Gastrocnemius medialis (tissue), 4 donors: ENCODE measurements around the gene OTUD7B. TPM values are rescaled to one million over a fixed set of nuclear protein-coding genes. Genes with fewer than 3 reads are reported as not detected.

ENCODE experiments used
- ATAC-seq, 2 donors: fragments of 150-250 bp; one replicate each; pipeline ENCODE4 v1.9.1; 2016
- DNase-seq, 2 donors: peaks; one replicate each; pipeline ENCODE4 v3.0.0-alpha.2; 2019
- H3K27ac ChIP-seq, 4 donors: fragments of 200-600 bp; sonication (generic); 1 replicate in 1 of 4; 2 replicates in 3 of 4; pipeline ENCODE4 v1.5.1; 2016 to 2018; ENCODE audit warnings: mild to moderate bottlenecking in 2 of 4, moderate library complexity in 1 of 4
- H3K27me3 ChIP-seq, 3 donors: fragments of 200-600 bp; sonication (generic) in 2 of 3; 1 replicate in 1 of 3; 2 replicates in 2 of 3; pipeline versions ENCODE4 v1.5.1 to v1.6.0; 2016 to 2019; ENCODE audit warnings: mild to moderate bottlenecking in 1 of 3, moderate library complexity in 1 of 3
- H3K36me3 ChIP-seq, 2 donors: fragments of 200-600 bp; sonication (generic) in 1 of 2; one replicate each; pipeline ENCODE4 v1.5.1; 2017 to 2018
- H3K4me1 ChIP-seq, 2 donors: fragments of 200-600 bp; sonication (generic) in 1 of 2; one replicate each; pipeline ENCODE4 v1.5.1; 2016 to 2017; ENCODE audit warnings: mild to moderate bottlenecking in 2 of 2
- H3K4me3 ChIP-seq, 4 donors: fragments of 200-600 bp; sonication (generic) in 3 of 4; 1 replicate in 1 of 4; 2 replicates in 3 of 4; pipeline ENCODE4 v1.5.1; 2016 to 2019; ENCODE audit warnings: mild to moderate bottlenecking in 2 of 4
- H3K9me3 ChIP-seq, 3 donors: fragments of 200-600 bp; sonication (generic) in 2 of 3; 1 replicate in 1 of 3; 2 replicates in 2 of 3; pipeline ENCODE4 v1.5.1; 2016 to 2019
- POLR2A ChIP-seq, 2 donors: fragments of 450-650 bp; IDR thresholded peaks; one replicate each; pipeline ENCODE4 v1.6.1; 2017; ENCODE audit warnings: antibody characterized with exemption in 2 of 2, mild to moderate bottlenecking in 2 of 2, moderate library complexity in 2 of 2
- in situ Hi-C, 4 donors: fragments of 200-750 bp; cut with MboI; loops; one replicate each; pipeline versions ENCODE4 v1.15.0 to v1.8.0; 2017; ENCODE audit warnings: low sequenced_read_pairs in 4 of 4
- intact Hi-C: fragments of 100-400 bp; cut with DNase I; formaldehyde crosslinking; loops from one replicate; pipeline ENCODE4 v1.15.1; 2023; ENCODE audit warnings: low total_unique reads
- total RNA-seq, 4 donors: library from RNA; depleted of rRNA; stranded (reverse); fragments of >200 nt; gene quantifications; one replicate each; pipeline versions ENCODE4 v1.1.0 to v1.2.3, GENCODE V29; 2016
- TF ChIP-seq, protein P1 (sequence below), 5 experiments: fragments of 450-650 bp in 3 of 5; fragments of 200-600 bp in 2 of 5; sonication (generic) in 2 of 5; IDR thresholded peaks in 4 of 5; conservative IDR thresholded peaks in 1 of 5; 1 replicate in 4 of 5; 2 replicates in 1 of 5; pipeline ENCODE4 v1.5.1; 2016 to 2019; ENCODE audit warnings: antibody characterized with exemption in 5 of 5, mild to moderate bottlenecking in 3 of 5, moderate library complexity in 3 of 5

OTUD7B gene
- total RNA-seq, 4 donors from 2014 or later, result 27.2 to 51.3 (median 43.6) TPM

DNA sequence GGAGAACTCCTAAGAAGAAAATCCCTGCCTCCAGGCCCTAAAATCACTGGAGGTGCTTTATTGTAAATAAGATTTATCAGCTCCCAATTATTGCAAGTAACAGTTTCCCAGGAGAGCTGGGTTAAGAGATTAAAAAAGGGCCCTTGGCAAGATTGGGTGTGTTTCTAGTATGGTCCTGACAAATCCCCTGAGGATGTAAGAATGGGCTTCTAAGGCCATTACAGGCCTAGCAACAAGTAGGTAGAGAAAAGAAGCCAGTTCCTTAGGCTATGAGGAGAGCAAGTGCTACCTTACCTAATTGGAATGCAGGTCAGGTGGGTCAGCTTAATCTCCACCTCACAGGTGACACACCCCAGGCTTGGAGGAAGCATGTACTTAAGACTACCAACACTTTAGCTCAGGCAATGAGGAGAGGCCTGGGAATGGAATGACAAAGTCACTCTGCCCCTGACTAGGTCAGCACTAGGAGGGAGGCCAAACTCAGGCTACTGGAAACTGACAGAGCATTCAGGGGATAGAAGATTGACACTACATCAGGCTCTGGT lies 6.8 kb upstream of the OTUD7B start:
- H3K36me3 ChIP-seq, result no peaks in the 10 kb centered on the region
- intact Hi-C loops (no loop called here), in situ Hi-C loops (no loop called here)
- H3K9me3 ChIP-seq, result no peaks in the 10 kb centered on the region
- no peaks in the 10 kb centered on the region for H3K27me3 ChIP-seq
- H3K4me3 ChIP-seq, result no peak overlapping the region
- TF ChIP-seq POLR2A (IDR thresholded peaks at IDR 0.05), result no peak
- TF ChIP-seq, protein P1, sequence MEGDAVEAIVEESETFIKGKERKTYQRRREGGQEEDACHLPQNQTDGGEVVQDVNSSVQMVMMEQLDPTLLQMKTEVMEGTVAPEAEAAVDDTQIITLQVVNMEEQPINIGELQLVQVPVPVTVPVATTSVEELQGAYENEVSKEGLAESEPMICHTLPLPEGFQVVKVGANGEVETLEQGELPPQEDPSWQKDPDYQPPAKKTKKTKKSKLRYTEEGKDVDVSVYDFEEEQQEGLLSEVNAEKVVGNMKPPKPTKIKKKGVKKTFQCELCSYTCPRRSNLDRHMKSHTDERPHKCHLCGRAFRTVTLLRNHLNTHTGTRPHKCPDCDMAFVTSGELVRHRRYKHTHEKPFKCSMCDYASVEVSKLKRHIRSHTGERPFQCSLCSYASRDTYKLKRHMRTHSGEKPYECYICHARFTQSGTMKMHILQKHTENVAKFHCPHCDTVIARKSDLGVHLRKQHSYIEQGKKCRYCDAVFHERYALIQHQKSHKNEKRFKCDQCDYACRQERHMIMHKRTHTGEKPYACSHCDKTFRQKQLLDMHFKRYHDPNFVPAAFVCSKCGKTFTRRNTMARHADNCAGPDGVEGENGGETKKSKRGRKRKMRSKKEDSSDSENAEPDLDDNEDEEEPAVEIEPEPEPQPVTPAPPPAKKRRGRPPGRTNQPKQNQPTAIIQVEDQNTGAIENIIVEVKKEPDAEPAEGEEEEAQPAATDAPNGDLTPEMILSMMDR (IDR thresholded peaks at IDR 0.05 in 4 of 5, conservative IDR thresholded peaks at IDR 0.05 in 1 of 5), result no peak
- no peak overlapping the region for H3K27ac ChIP-seq
- ATAC-seq (no peak), DNase-seq (no peak)
- peaks cover 9 to 10% of the 10 kb centered on the region in 2 donors for H3K4me1 ChIP-seq

DNA sequence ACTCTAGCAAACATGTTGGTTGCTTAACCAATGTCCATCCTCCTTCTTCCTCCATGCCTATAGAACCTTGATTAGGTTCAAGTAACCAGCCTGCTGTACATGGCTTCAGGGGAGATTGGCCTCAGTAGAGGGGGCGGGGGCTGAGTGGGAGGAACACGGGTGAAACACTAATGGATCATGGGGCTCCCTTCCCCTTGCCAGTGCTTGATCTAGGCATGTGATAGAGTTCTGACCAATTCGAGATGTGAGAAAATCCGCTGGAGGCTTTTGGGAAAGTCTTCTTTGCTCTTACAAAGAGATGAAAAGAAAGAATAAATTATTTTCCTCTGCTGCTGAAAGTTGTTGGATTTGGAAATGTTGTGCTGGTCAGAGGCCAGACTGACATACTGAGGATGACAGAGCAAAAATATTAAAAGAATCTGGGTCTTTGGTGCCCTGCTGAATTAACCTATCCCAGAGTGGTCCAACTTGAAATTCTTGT lies 5.2 kb upstream of the OTUD7B start:
- DNase-seq (no peak), ATAC-seq (no peak)
- Histone ChIP-seq H3K9me3 (no peaks in the 10 kb centered on the region), H3K27ac (no peak overlapping the region), H3K36me3 (no peaks in the 10 kb centered on the region), H3K27me3 (no peaks in the 10 kb centered on the region), H3K4me1 (peaks cover 2 to 6% of the 10 kb centered on the region in 2 donors), H3K4me3 (no peak overlapping the region)
- in situ Hi-C loops, result no loop called here
- TF ChIP-seq, protein P1 (IDR thresholded peaks at IDR 0.05 in 4 of 5, conservative IDR thresholded peaks at IDR 0.05 in 1 of 5), result no peak
- no peak for TF ChIP-seq POLR2A (IDR thresholded peaks at IDR 0.05)
- intact Hi-C loops, result no loop called here

DNA sequence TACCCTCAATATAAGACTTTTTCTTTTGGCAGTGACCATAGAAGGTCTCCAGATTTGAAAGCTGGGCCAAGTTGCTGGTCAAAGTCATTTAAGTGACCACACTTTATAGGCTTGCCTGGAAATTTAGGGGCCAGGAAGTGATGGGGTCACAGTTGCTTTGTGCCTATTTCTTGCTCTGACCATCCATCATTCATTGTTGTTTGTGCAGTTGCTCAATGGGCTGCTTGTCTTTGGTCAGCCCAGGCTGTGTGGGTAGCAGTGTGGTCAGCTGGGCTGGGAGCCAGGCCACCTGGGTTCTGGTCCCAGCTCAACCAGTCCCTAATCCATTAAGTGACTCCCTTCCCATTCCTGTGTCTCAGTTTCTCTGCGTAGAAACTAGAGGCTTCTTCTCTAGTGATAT lies 2.1 kb upstream of the OTUD7B start:
- DNase-seq (no peak), ATAC-seq (no peak)
- no peaks in the 10 kb centered on the region for H3K27me3 ChIP-seq
- H3K9me3 ChIP-seq, result no peaks in the 10 kb centered on the region
- TF ChIP-seq POLR2A (IDR thresholded peaks at IDR 0.05), result no peak
- TF ChIP-seq, protein P1 (IDR thresholded peaks at IDR 0.05 in 4 of 5, conservative IDR thresholded peaks at IDR 0.05 in 1 of 5), result no peak
- no peaks in the 10 kb centered on the region for H3K36me3 ChIP-seq
- intact Hi-C loops, result loop anchor here (5.0 kb wide), 1 partner anchor 55 kb away; the partner anchor contains the start of gene VPS45
- H3K4me1 ChIP-seq, result peaks cover 16 to 23% of the 10 kb centered on the region in 2 donors
- in situ Hi-C loops, result no loop called here
- no peak overlapping the region for H3K27ac ChIP-seq
- H3K4me3 ChIP-seq, result no peak overlapping the region

DNA sequence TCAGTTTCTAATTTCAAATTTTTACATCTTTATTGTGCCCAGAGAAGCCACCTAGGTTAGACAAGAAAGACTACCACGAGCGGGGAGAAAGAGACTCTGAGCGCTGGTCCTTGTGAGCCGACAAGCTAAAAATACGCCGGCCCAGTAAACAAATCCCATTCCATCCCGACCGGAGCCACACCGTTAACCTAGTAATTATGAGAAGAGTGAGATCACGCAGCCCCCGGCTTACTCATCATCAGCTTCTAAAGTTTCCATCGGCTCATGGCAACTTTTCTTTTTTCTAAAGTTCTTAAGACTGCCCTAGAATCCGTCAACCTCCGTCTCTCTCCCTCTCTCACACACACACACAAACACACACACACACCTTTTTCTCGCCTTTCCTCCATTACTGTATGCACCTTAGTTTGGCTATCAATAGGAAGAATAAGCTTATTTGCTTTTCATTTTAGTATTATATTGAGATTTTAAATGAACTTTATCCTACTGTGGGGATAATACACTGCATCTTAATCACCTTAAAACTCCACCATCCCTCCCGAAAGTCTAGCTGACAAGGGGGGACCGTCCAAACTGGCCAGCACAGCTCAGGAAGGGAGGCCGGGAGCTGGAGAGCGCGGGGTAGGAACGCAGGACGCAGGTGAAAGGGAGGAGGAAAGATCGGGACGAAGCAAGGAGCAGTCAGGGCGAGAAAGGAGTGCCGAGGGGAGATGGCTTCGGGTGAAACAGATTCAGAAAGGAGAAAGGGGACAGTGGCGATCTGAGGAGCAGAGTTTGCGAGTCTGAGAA lies 728 bp downstream of the OTUD7B start:
- in situ Hi-C loops, result no loop called here
- H3K4me1 ChIP-seq, result peaks cover 41 to 51% of the 10 kb centered on the region in 2 donors
- intact Hi-C loops, result loop anchor here (5.0 kb wide), 2 partner anchors 47 to 58 kb away; partner anchors contain the start of gene VPS45

More for the DNA sequence above, 728 bp downstream of the OTUD7B start:
- peak; percentile 52 to 75 for TF ChIP-seq POLR2A (IDR thresholded peaks at IDR 0.05)
- TF ChIP-seq, protein P1 (IDR thresholded peaks at IDR 0.05 in 4 of 5, conservative IDR thresholded peaks at IDR 0.05 in 1 of 5), result no peak
- no peaks in the 10 kb centered on the region for H3K9me3 ChIP-seq
- DNase-seq, result peak; percentile 82 to 88
- H3K27me3 ChIP-seq, result no peaks in the 10 kb centered on the region
- no peaks in the 10 kb centered on the region for H3K36me3 ChIP-seq
- ATAC-seq, result peak; percentile 79 to 89
- peak overlapping the region; percentile 78 to 99 (median 88) for H3K4me3 ChIP-seq
- peak overlapping the region; percentile 93 to 100 (median 96) for H3K27ac ChIP-seq
